ENCODE results near the gene C11orf86.

The C11orf86 gene

DNA sequence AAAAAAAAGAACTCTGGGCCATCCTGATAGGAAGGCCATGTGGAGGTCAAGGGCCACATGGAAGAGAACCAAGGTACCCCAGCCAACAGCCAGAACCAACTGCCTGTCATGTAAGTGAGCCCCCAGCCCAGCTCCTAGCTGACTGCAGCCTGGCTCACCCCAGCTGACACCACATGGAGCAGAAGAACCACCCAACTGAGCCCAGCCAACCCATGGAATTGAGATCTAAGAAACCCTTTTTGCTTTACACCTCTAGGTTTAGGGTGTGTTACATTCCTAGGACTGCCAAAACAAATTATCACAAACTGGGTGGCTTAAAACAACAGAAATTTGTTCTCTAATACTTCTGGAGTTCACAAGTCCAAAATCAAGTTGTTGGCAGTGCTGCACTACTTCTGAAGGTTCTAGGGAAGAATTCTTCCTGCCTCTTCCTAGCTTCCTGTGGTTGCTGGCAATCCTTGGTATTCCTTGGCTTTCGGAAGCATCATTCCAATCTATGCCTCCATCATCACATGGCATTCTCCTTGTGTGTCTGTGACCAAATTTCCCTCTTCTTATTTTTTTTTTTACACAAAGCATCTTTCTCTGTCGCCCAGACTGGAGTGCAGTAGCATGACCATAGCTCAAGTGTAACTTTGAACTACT is 4.4 kb downstream of the C11orf86 start:
- Histone ChIP-seq H3K27ac (ENCODE audit: low read length, poor library complexity, severe bottlenecking) (no peak overlapping the region), H3K36me3 (ENCODE audit: control insufficient read depth in 1 of 2, insufficient read depth in 2 of 2, low read depth in 1 of 2, low read length in 2 of 2) (no peaks in the 10 kb centered on the region), H3K4me3 (ENCODE audit: insufficient read depth in 1 of 2, low read depth in 1 of 2, low read length in 2 of 2) (no peak overlapping the region), H3K9ac (ENCODE audit: low read length) (no peak overlapping the region), H3K27me3 (ENCODE audit: control insufficient read depth in 1 of 2, insufficient read depth in 1 of 2, low read length in 2 of 2) (no peaks in the 10 kb centered on the region), H3K18ac (ENCODE audit: low read depth in 1 of 2, low read length in 2 of 2) (no peak overlapping the region), H3K23ac (ENCODE audit: low read length in 2 of 2) (no peak overlapping the region), H2BK120ac (ENCODE audit: low read depth, low read length) (no peak overlapping the region), H3K4me1 (ENCODE audit: control insufficient read depth, insufficient read depth, low read depth, low read length) (peaks cover 12% of the 10 kb centered on the region), H3K4ac (ENCODE audit: low read depth in 1 of 2, low read length in 2 of 2) (no peak overlapping the region), H2AK5ac (ENCODE audit: low read length, severe bottlenecking) (no peak overlapping the region), H4K8ac (ENCODE audit: low read length) (no peak overlapping the region), H2AFZ (ENCODE audit: low read depth, low read length) (no peak overlapping the region), H2BK12ac (ENCODE audit: low read length in 2 of 2) (no peak overlapping the region), H2BK5ac (ENCODE audit: low read depth, low read length, poor library complexity, severe bottlenecking) (no peak overlapping the region), H2BK15ac (ENCODE audit: low read depth, poor library complexity, severe bottlenecking) (no peak overlapping the region), H3K9me3 (ENCODE audit: control insufficient read depth, low read length) (peaks cover 6% of the 10 kb centered on the region), H4K91ac (ENCODE audit: low read length) (no peak overlapping the region), H3K4me2 (ENCODE audit: low read length, poor library complexity, severe bottlenecking) (no peak overlapping the region), H3K14ac (ENCODE audit: low read length in 2 of 2) (no peak overlapping the region), H3K79me1 (replicated peaks; ENCODE audit: low read length, poor library complexity, severe bottlenecking) (no peaks in the 10 kb centered on the region)
- DNase-seq = no peak
- WGBS = 96% methylated on average over 2 of the region's 2 CpGs

DNA sequence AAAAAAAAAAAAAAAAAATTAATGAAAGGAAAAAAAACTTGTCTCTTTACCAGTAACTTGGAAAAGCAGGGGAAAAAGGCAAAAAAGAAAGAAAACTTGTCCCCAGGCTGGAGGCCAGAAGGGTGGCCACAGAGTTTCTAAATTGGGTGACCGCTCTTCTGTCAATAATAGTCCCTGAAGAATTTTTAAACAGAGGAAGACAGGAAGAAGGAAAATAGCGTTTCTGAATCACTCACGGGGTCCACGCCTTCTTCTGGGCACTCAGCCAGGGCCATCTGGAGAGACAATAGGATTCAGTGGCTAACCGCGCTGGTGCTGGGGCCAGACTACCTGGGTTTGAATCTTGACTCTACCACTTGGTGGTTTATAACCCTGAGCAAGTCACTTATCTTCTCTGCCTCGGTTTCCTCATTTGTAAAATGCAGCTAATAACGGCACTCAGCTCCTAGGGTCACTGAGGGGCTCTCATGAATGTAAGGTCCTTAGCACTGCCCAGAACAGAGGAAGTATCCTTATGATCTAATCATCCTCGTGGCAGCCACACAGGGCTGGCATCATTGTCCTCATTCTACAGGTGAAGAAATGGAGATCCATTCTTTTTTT is 7.0 kb downstream of the C11orf86 start:
- Histone ChIP-seq H2BK12ac (ENCODE audit: low read length in 2 of 2) (peak overlapping the region in 1 of 2 experiments; percentile 13), H3K79me1 (replicated peaks; ENCODE audit: low read length, poor library complexity, severe bottlenecking) (no peaks in the 10 kb centered on the region), H3K4me1 (ENCODE audit: control insufficient read depth, insufficient read depth, low read depth, low read length) (peaks cover 10% of the 10 kb centered on the region), H2AFZ (ENCODE audit: low read depth, low read length) (no peak overlapping the region), H2AK5ac (ENCODE audit: low read length, severe bottlenecking) (no peak overlapping the region), H3K27ac (ENCODE audit: low read length, poor library complexity, severe bottlenecking) (no peak overlapping the region), H2BK120ac (ENCODE audit: low read depth, low read length) (no peak overlapping the region), H3K4me3 (ENCODE audit: insufficient read depth in 1 of 2, low read depth in 1 of 2, low read length in 2 of 2) (no peak overlapping the region), H3K18ac (ENCODE audit: low read depth in 1 of 2, low read length in 2 of 2) (no peak overlapping the region), H4K91ac (ENCODE audit: low read length) (no peak overlapping the region), H3K23ac (ENCODE audit: low read length in 2 of 2) (no peak overlapping the region), H3K4me2 (ENCODE audit: low read length, poor library complexity, severe bottlenecking) (no peak overlapping the region), H4K8ac (ENCODE audit: low read length) (no peak overlapping the region), H2BK5ac (ENCODE audit: low read depth, low read length, poor library complexity, severe bottlenecking) (no peak overlapping the region), H3K9me3 (ENCODE audit: control insufficient read depth, low read length) (peaks cover 6% of the 10 kb centered on the region), H3K14ac (ENCODE audit: low read length in 2 of 2) (no peak overlapping the region), H3K4ac (ENCODE audit: low read depth in 1 of 2, low read length in 2 of 2) (no peak overlapping the region), H3K9ac (ENCODE audit: low read length) (no peak overlapping the region), H2BK15ac (ENCODE audit: low read depth, poor library complexity, severe bottlenecking) (no peak overlapping the region), H3K36me3 (ENCODE audit: control insufficient read depth in 1 of 2, insufficient read depth in 2 of 2, low read depth in 1 of 2, low read length in 2 of 2) (no peaks in the 10 kb centered on the region), H3K27me3 (ENCODE audit: control insufficient read depth in 1 of 2, insufficient read depth in 1 of 2, low read length in 2 of 2) (no peaks in the 10 kb centered on the region)
- 16% methylated on average over 8 of the region's 9 CpGs for WGBS
- DNase-seq = peak; percentile 92

DNA sequence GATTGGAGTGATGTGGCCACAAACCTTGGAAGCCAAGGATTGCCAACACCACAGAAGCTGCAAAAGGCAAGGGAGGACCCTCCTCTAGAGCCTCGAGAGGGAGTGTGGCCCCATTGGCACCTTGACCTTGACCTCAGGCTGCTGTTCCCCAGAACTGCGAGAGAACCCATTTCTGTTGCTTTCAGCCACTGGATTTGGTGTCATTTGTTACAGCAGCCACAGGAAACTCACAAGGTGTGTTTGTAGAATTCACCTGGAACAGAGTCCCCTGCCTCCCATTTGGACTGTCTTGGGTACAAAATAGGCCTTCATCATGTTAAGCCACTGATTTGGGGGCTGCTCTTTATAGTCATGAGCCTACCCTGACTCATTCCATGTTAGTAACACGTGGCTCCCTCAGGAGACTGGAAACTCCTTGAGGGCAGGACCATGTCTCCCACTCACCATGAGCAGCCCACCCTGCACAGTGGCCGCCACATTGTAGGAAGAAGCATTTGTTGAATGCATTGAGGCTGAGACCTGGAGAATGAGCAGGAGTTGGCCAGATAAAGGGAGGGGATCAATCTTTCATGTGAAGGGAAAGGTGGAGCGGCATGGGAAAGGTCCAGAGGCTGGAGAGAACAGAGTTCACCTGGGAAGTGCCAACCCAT is 8.3 kb downstream of the C11orf86 start:
- no peak overlapping the region for H4K8ac ChIP-seq (ENCODE audit: low read length)
- peak overlapping the region; percentile 69 for H2AK5ac ChIP-seq (ENCODE audit: low read length, severe bottlenecking)
- peaks cover 6% of the 10 kb centered on the region for H3K9me3 ChIP-seq (ENCODE audit: control insufficient read depth, low read length)
- no peak overlapping the region for H2BK15ac ChIP-seq (ENCODE audit: low read depth, poor library complexity, severe bottlenecking)
- H2BK120ac ChIP-seq (ENCODE audit: low read depth, low read length) = peak overlapping the region; percentile 27
- no peak overlapping the region for H3K23ac ChIP-seq (ENCODE audit: low read length in 2 of 2)
- no peak overlapping the region for H3K4me2 ChIP-seq (ENCODE audit: low read length, poor library complexity, severe bottlenecking)
- H2AFZ ChIP-seq (ENCODE audit: low read depth, low read length) = no peak overlapping the region
- H3K27me3 ChIP-seq (ENCODE audit: control insufficient read depth in 1 of 2, insufficient read depth in 1 of 2, low read length in 2 of 2) = no peaks in the 10 kb centered on the region
- DNase-seq = no peak
- H3K18ac ChIP-seq (ENCODE audit: low read depth in 1 of 2, low read length in 2 of 2) = peak overlapping the region in 1 of 2 experiments; percentile 43
- H2BK12ac ChIP-seq (ENCODE audit: low read length in 2 of 2) = peak overlapping the region in 1 of 2 experiments; percentile 66
- no peak overlapping the region for H3K14ac ChIP-seq (ENCODE audit: low read length in 2 of 2)
- no peaks in the 10 kb centered on the region for H3K79me1 ChIP-seq (replicated peaks; ENCODE audit: low read length, poor library complexity, severe bottlenecking)
- WGBS = 88% methylated on average over 5 of the region's 5 CpGs
- peak overlapping the region; percentile 74 for H4K91ac ChIP-seq (ENCODE audit: low read length)
- no peak overlapping the region for H2BK5ac ChIP-seq (ENCODE audit: low read depth, low read length, poor library complexity, severe bottlenecking)
- H3K4ac ChIP-seq (ENCODE audit: low read depth in 1 of 2, low read length in 2 of 2) = peak overlapping the region in 1 of 2 experiments; percentile 32
- no peaks in the 10 kb centered on the region for H3K36me3 ChIP-seq (ENCODE audit: control insufficient read depth in 1 of 2, insufficient read depth in 2 of 2, low read depth in 1 of 2, low read length in 2 of 2)
- H3K27ac ChIP-seq (ENCODE audit: low read length, poor library complexity, severe bottlenecking) = no peak overlapping the region
- H3K9ac ChIP-seq (ENCODE audit: low read length) = no peak overlapping the region
- H3K4me3 ChIP-seq (ENCODE audit: insufficient read depth in 1 of 2, low read depth in 1 of 2, low read length in 2 of 2) = no peak overlapping the region
- H3K4me1 ChIP-seq (ENCODE audit: control insufficient read depth, insufficient read depth, low read depth, low read length) = peaks cover 14% of the 10 kb centered on the region

DNA sequence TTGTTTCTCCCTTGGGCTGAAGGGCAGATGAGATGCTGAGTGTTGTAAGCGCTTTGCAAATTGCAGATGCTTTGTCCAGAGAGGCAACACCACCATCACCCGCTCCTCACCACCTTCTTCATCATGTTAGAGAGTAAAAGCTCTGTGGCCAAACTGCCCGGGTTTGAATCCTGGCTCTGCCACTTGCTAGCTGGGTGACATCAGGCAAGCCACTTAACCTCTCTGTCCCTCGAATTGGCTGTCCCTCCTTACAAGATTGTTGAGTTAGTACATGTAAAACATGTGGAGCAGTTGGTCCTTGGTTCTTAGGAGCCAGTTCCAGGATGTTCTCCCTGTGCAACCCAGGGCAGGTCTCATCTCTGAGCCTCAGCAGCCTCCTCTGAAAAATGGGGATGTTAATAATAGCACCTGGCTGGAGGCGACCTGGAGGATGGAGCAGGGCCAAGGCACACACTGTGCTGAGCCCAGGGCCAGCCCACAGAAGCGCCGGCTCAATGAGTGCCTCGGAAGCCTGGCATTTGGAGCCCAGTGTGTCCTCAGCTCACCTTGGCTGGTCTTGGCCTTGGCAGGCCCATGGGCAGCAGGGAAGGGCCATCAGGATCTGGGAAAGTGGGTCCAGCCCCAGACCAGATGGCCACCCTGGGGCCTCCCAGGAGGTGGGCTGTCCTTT is 10.5 kb downstream of the C11orf86 start:
- Histone ChIP-seq H3K4me2 (ENCODE audit: low read length, poor library complexity, severe bottlenecking) (no peak overlapping the region), H2AFZ (ENCODE audit: low read depth, low read length) (no peak overlapping the region), H2BK12ac (ENCODE audit: low read length in 2 of 2) (peak overlapping the region in 1 of 2 experiments; percentile 11), H2BK5ac (ENCODE audit: low read depth, low read length, poor library complexity, severe bottlenecking) (no peak overlapping the region), H3K9me3 (ENCODE audit: control insufficient read depth, low read length) (no peaks in the 10 kb centered on the region), H3K27me3 (ENCODE audit: control insufficient read depth in 1 of 2, insufficient read depth in 1 of 2, low read length in 2 of 2) (no peaks in the 10 kb centered on the region), H3K79me1 (replicated peaks; ENCODE audit: low read length, poor library complexity, severe bottlenecking) (no peaks in the 10 kb centered on the region), H2BK120ac (ENCODE audit: low read depth, low read length) (no peak overlapping the region), H3K14ac (ENCODE audit: low read length in 2 of 2) (no peak overlapping the region), H3K4ac (ENCODE audit: low read depth in 1 of 2, low read length in 2 of 2) (peak overlapping the region in 1 of 2 experiments; percentile 10), H3K9ac (ENCODE audit: low read length) (no peak overlapping the region), H3K4me1 (ENCODE audit: control insufficient read depth, insufficient read depth, low read depth, low read length) (peaks cover 14% of the 10 kb centered on the region), H2AK5ac (ENCODE audit: low read length, severe bottlenecking) (no peak overlapping the region), H3K23ac (ENCODE audit: low read length in 2 of 2) (no peak overlapping the region), H4K8ac (ENCODE audit: low read length) (no peak overlapping the region), H4K91ac (ENCODE audit: low read length) (no peak overlapping the region), H2BK15ac (ENCODE audit: low read depth, poor library complexity, severe bottlenecking) (no peak overlapping the region), H3K4me3 (ENCODE audit: insufficient read depth in 1 of 2, low read depth in 1 of 2, low read length in 2 of 2) (no peak overlapping the region), H3K18ac (ENCODE audit: low read depth in 1 of 2, low read length in 2 of 2) (no peak overlapping the region), H3K27ac (ENCODE audit: low read length, poor library complexity, severe bottlenecking) (no peak overlapping the region), H3K36me3 (ENCODE audit: control insufficient read depth in 1 of 2, insufficient read depth in 2 of 2, low read depth in 1 of 2, low read length in 2 of 2) (no peaks in the 10 kb centered on the region)
- no peak for DNase-seq
- WGBS = 94% methylated on average over 8 of the region's 8 CpGs

Data from mesenchymal stem cell (in vitro differentiated cells and primary cell).